Nephron progenitor cell (in vitro differentiated cells): Measurements from ENCODE around the gene GNE.

Source experiments
- DNase-seq: peaks from one replicate; pipeline ENCODE4 v3.0.0; 2021
- H3K27ac Mint-ChIP-seq: 2 replicates; pipeline ENCODE4 v1.8.0; 2021; ENCODE audit warnings: mild to moderate bottlenecking, moderate library complexity, mixed read lengths
- H3K27me3 Mint-ChIP-seq: 2 replicates; pipeline ENCODE4 v1.8.0; 2021; ENCODE audit warnings: mild to moderate bottlenecking, low read depth, mixed read lengths; ENCODE audit not compliant: poor library complexity
- H3K36me3 Mint-ChIP-seq: 2 replicates; pipeline ENCODE4 v1.8.0; 2021; ENCODE audit warnings: low read depth, mixed read lengths
- H3K4me1 Mint-ChIP-seq: 2 replicates; pipeline ENCODE4 v1.8.0; 2021; ENCODE audit warnings: mixed read lengths
- H3K4me3 Mint-ChIP-seq: 2 replicates; pipeline ENCODE4 v1.8.0; 2021; ENCODE audit warnings: mild to moderate bottlenecking, moderate library complexity, mixed read lengths
- H3K9me3 Mint-ChIP-seq: 2 replicates; pipeline ENCODE4 v1.8.0; 2021; ENCODE audit warnings: mild to moderate bottlenecking, moderate library complexity, mixed read lengths
- TF ChIP-seq, protein P1 (sequence below): fragments of 200-600 bp; sonication (generic); IDR thresholded peaks from 2 replicates; pipeline ENCODE4 v1.5.0; 2021; ENCODE audit warnings: antibody characterized with exemption

The GNE gene

DNA sequence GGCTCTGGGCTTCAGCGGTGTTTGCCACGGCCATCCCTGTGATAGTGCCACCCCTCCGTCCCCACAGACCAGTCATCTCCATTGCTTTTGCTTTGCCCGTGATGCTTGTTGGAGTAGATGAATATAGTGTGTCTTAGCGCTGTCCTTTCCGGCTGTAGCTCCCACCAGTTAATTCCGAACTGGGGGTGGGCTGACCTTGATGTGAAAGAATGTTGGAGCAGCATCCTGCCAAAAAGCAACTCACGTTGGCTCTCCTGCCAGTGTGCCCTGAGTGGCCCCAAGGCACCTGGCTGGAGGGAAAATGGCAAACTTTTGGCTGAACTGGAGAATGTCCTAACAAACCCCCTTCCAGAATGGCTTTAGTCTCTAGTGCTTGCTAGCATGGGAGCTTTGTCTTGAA is 47.5 kb downstream of the GNE start:
- Mint-ChIP-seq H3K4me1 (peaks cover 15% of the 10 kb centered on the region), H3K4me3 (no peak overlapping the region), H3K27me3 (no peaks in the 10 kb centered on the region), H3K36me3 (peaks cover 66% of the 10 kb centered on the region), H3K9me3 (no peaks in the 10 kb centered on the region), H3K27ac (peak overlapping the region; percentile 93)
- DNase-seq: no peak
- TF ChIP-seq, protein P1, sequence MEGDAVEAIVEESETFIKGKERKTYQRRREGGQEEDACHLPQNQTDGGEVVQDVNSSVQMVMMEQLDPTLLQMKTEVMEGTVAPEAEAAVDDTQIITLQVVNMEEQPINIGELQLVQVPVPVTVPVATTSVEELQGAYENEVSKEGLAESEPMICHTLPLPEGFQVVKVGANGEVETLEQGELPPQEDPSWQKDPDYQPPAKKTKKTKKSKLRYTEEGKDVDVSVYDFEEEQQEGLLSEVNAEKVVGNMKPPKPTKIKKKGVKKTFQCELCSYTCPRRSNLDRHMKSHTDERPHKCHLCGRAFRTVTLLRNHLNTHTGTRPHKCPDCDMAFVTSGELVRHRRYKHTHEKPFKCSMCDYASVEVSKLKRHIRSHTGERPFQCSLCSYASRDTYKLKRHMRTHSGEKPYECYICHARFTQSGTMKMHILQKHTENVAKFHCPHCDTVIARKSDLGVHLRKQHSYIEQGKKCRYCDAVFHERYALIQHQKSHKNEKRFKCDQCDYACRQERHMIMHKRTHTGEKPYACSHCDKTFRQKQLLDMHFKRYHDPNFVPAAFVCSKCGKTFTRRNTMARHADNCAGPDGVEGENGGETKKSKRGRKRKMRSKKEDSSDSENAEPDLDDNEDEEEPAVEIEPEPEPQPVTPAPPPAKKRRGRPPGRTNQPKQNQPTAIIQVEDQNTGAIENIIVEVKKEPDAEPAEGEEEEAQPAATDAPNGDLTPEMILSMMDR: no peak

DNA sequence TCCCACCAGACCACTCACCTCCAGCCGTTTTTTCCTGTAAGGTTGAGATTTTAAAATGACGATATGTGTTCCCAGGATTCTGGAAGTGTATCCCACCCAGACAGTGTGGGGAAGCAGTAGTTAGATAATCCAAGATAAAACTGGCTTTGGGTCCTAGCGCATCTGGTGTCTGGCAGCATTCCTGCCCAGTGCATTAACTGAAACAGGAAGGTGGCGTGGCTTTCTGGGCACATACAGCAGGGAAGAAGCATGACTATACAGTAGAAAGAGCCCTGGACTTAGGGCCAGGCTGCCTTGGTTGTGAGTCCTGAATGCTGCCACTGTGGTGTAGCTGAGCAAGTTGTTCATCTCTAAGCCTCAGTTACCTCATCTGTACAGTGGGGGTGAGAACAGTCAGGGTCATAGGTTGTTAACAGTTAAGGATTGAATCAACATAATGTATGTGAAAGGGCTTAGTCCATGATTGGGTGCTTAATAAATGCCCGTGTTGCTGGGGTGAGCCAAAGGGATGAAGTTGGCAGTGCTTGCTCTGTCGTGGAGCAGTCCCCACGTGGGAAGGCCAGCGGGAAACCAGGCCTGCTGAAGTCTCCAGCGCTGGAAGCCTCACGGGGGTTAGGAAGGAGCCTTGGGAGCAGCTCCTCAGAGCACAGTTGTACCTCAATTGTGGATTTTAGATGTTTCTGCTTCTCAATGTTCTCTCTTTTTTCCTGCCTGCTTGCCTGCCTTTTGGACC is 49.6 kb downstream of the GNE start:
- TF ChIP-seq, protein P1: no peak
- no peak overlapping the region for H3K4me3 Mint-ChIP-seq
- peaks cover 15% of the 10 kb centered on the region for H3K4me1 Mint-ChIP-seq
- no peak for DNase-seq
- no peaks in the 10 kb centered on the region for H3K27me3 Mint-ChIP-seq
- peak overlapping the region; percentile 93 for H3K27ac Mint-ChIP-seq
- no peaks in the 10 kb centered on the region for H3K9me3 Mint-ChIP-seq
- peaks cover 86% of the 10 kb centered on the region for H3K36me3 Mint-ChIP-seq

DNA sequence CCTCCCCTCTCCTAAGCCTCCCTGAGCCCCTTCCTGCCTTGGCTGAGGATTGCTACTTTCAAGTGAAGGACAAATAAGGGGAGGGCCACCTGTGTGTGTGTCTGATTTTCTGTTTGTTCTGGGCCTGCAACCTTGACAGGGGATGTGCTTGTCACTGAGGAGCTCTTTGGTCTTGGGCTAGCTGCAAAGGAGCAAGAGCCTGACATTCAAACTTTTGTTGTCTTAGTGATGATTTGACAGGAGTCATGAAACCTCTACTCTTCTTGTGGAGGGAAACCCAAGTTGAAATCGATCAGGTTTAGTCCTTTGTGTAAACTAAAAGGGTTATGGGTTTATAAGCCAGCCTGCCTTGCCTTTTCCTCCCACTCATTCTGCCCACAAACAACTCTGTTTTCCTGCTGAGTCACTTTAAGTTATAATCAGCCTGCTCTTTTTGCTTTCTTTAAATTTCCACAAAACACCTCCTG is 50.7 kb downstream of the GNE start:
- Mint-ChIP-seq H3K4me1 (peaks cover 15% of the 10 kb centered on the region), H3K4me3 (no peak overlapping the region), H3K27ac (peak overlapping the region; percentile 92), H3K27me3 (no peaks in the 10 kb centered on the region), H3K9me3 (no peaks in the 10 kb centered on the region), H3K36me3 (peaks cover 91% of the 10 kb centered on the region)
- TF ChIP-seq, protein P1: no peak
- no peak for DNase-seq

DNA sequence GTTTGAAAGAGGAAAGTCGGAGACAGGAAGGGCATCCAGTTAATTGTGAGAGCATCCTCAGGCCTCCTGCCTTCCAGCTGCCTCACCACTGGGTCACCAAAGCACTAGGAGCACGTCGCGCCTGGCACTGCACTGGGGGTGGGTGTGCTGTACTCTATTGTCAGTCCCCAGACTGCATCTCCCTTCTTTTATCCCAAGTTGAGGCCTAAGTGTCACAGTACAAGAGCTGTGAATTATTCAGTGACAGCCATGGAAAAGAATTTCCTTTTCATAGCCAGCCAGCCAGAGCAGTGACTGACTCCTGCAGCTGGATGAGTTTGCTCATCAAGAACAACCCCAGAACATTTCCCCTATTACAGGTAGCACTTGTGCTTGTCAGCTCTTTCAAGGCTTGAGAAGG is 51.2 kb downstream of the GNE start:
- Mint-ChIP-seq H3K27ac (peak overlapping the region; percentile 79), H3K4me3 (no peak overlapping the region), H3K9me3 (no peaks in the 10 kb centered on the region), H3K27me3 (no peaks in the 10 kb centered on the region), H3K4me1 (peaks cover 15% of the 10 kb centered on the region), H3K36me3 (peaks cover 94% of the 10 kb centered on the region)
- TF ChIP-seq, protein P1: no peak
- DNase-seq: no peak

DNA sequence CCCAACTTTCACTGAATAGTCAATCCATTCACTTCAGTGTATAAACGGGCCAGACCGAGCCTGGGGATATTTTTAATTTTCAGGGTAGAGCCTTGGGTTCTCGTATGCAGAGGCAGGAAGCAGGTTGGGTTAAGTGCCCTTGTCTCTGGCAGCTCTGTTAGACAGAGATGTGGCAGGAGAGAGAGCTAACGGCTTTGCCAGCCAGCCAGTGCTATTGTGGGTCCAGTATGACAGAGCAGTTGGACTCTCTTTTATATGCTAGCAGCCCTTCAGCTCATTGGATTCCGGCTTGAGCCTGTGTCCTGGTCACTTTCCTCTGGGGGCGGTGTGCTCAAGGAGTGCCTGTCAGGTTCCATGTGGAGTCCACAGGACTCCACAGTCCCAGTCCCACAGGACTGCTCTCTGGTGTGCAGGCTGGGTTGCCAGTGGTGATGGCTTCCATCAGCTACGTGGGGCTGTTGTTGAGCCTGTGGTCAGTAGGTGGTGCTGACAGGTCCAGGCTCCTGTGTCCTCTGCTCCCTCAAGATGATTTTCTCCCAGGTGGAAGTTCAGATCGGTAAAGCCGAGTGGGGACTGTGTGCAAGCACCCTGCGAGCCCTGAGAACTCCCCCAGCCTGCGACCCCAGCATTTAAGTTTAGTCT is 53.2 kb downstream of the GNE start:
- H3K4me3 Mint-ChIP-seq: no peak overlapping the region
- DNase-seq: no peak

More for the DNA sequence above, 53.2 kb downstream of the GNE start:
- no peaks in the 10 kb centered on the region for H3K27me3 Mint-ChIP-seq
- H3K4me1 Mint-ChIP-seq: peaks cover 15% of the 10 kb centered on the region
- peaks cover 90% of the 10 kb centered on the region for H3K36me3 Mint-ChIP-seq
- peak overlapping the region; percentile 54 for H3K27ac Mint-ChIP-seq
- TF ChIP-seq, protein P1: no peak
- H3K9me3 Mint-ChIP-seq: no peaks in the 10 kb centered on the region
